GM12878 (cell line): ENCODE measurements around the gene CXorf58. TPM values are rescaled to one million over a fixed set of nuclear protein-coding genes. Genes with fewer than 3 reads are reported as not detected.

Source experiments
- ATAC-seq: fragments of 200-7000 bp; cut with Tn5 transposase; 3 replicates; pipeline ENCODE4 v1.9.1; 2020; ENCODE audit warnings: mild to moderate bottlenecking, moderate library complexity
- BruUV-seq: library from RNA; stranded (reverse); fragments of 400-500 nt; replicated peaks from 2 replicates; lab custom pipeline; 2021; lab: Mats Ljungman, UMichigan
- CTCF ChIA-PET: fragments of 300-600 bp; sonication (Branson Sonifier 250); formaldehyde crosslinking; extraction: SDS; loops from one replicate; lab custom pipeline; 2021; ENCODE audit warnings: inconsistent platforms; lab: Yijun Ruan, JAX
- POLR2A ChIA-PET: fragments of 350-600 bp; formaldehyde crosslinking; extraction: SDS; loops from one replicate; lab custom pipeline; 2021; ENCODE audit warnings: inconsistent platforms; lab: Charles Lee
- RAD21 ChIA-PET: fragments of 300-600 bp; sonication (Branson Sonifier 250); formaldehyde crosslinking; loops from one replicate; lab custom pipeline; 2023; ENCODE audit warnings: antibody characterized with exemption; ENCODE audit not compliant: unreplicated experiment; lab: Charles Lee
- SMC1A ChIA-PET: fragments of 300-600 bp; sonication (Branson Sonifier 250); formaldehyde crosslinking; loops from one replicate; lab custom pipeline; 2023; ENCODE audit not compliant: unreplicated experiment, uncharacterized antibody; lab: Charles Lee
- DNase-seq: peaks from one replicate; pipeline ENCODE4 v3.0.0-alpha.2; 2011; ENCODE audit warnings: low read depth, low spot score
- FAIRE-seq: peaks from 3 replicates; lab custom pipeline; 2011; peaks lifted over from hg19 to GRCh38; lab: Jason Lieb, UNC
- H2AFZ ChIP-seq: 2 replicates; pipeline ENCODE4 v1.6.0; 2011; ENCODE audit warnings: low read depth, low read length, control low read depth; ENCODE audit not compliant: control insufficient read depth
- H3K27ac ChIP-seq: 2 replicates; pipeline ENCODE4 v1.5.1; 2011; ENCODE audit warnings: control low read depth; ENCODE audit not compliant: control insufficient read depth, insufficient read depth
- H3K27me3 ChIP-seq, 2 experiments: replicated peaks in 1 of 2; 2 replicates each; pipeline versions ENCODE4 v1.6.0 to v1.6.1; 2011; ENCODE audit warnings: low read length in 1 of 2; ENCODE audit not compliant: control insufficient read depth in 2 of 2, insufficient read depth in 2 of 2
- H3K36me3 ChIP-seq, 2 experiments: 2 replicates each; pipeline ENCODE4 v1.5.1; 2011; ENCODE audit warnings: low read length in 1 of 2; ENCODE audit not compliant: control insufficient read depth in 2 of 2, insufficient read depth in 2 of 2
- H3K4me1 ChIP-seq: 2 replicates; pipeline ENCODE4 v1.6.1; 2011; ENCODE audit warnings: mild to moderate bottlenecking, low read length, moderate library complexity, mixed read lengths; ENCODE audit not compliant: control insufficient read depth, insufficient read depth
- H3K4me2 ChIP-seq: 2 replicates; pipeline ENCODE4 v1.6.0; 2011; ENCODE audit warnings: control low read depth; ENCODE audit not compliant: control insufficient read depth, insufficient read depth
- H3K4me3 ChIP-seq: fragments of 200-600 bp; sonication (generic); 2 replicates; pipeline ENCODE4 v1.5.1; 2016
- H3K79me2 ChIP-seq: 2 replicates; pipeline ENCODE4 v1.6.0; 2011; ENCODE audit warnings: low read length; ENCODE audit not compliant: control insufficient read depth, insufficient read depth
- H3K9ac ChIP-seq: 2 replicates; pipeline ENCODE4 v1.8.0; 2011; ENCODE audit warnings: low read length, control low read depth, mixed read lengths; ENCODE audit not compliant: control insufficient read depth, insufficient read depth
- H3K9me3 ChIP-seq: replicated peaks from 3 replicates; pipeline ENCODE4 v1.5.1; 2011; ENCODE audit warnings: mild to moderate bottlenecking, low read length; ENCODE audit not compliant: control insufficient read depth, insufficient read depth
- H4K20me1 ChIP-seq: 2 replicates; pipeline ENCODE4 v1.6.0; 2011; ENCODE audit not compliant: control insufficient read depth, insufficient read depth
- CBX5 ChIP-seq: sonication (generic); IDR thresholded peaks from 2 replicates; pipeline ENCODE4 v1.6.1; 2016; ENCODE audit warnings: low read depth, moderate library complexity, mild to moderate bottlenecking, inconsistent platforms
- CHD2 ChIP-seq: IDR thresholded peaks from 2 replicates; pipeline ENCODE4 v1.6.1; 2011; ENCODE audit warnings: low read depth, low read length, improper control_type of control experiment, borderline replicate concordance
- EGR1 ChIP-seq, 2 experiments: IDR thresholded peaks; 1 replicate in 1 of 2; 2 replicates in 1 of 2; pipeline ENCODE4 v1.6.1; 2011 to 2012; ENCODE audit warnings: low read depth in 2 of 2, low read length in 2 of 2, borderline replicate concordance in 1 of 2, mild to moderate bottlenecking in 1 of 2, moderate library complexity in 1 of 2
- NFXL1 ChIP-seq: fragments of 450-650 bp; IDR thresholded peaks from 2 replicates; pipeline ENCODE4 v1.6.1; 2017; ENCODE audit warnings: antibody characterized with exemption, mild to moderate bottlenecking, borderline replicate concordance
- NR2F1 ChIP-seq: fragments of 450-650 bp; conservative IDR thresholded peaks from 2 replicates; pipeline ENCODE4 v1.6.1; 2017; ENCODE audit warnings: mild to moderate bottlenecking
- RAD51 ChIP-seq: fragments of 450-650 bp; IDR thresholded peaks from 2 replicates; pipeline ENCODE4 v1.6.1; 2016; ENCODE audit warnings: moderate library complexity, mild to moderate bottlenecking, inconsistent platforms
- SP1 ChIP-seq: IDR thresholded peaks from one replicate; pipeline ENCODE4 v1.6.1; 2011; ENCODE audit warnings: low read depth, low read length
- ZNF384 ChIP-seq: IDR thresholded peaks from 2 replicates; pipeline ENCODE4 v1.6.1; 2012; ENCODE audit warnings: low read depth, mild to moderate bottlenecking, low read length, improper control_type of control experiment, borderline replicate concordance
- ZNF622 ChIP-seq: fragments of 450-650 bp; IDR thresholded peaks from 2 replicates; pipeline ENCODE4 v1.6.1; 2017; ENCODE audit warnings: mild to moderate bottlenecking, inconsistent platforms
- WGBS: methylation state at CpG from one replicate; pipeline ENCODE4 v1.1.6; 2016; ENCODE audit warnings: low lambda C conversion rate; ENCODE audit not compliant: insufficient replicate concordance, insufficient coverage; ENCODE audit errors: missing lambda C conversion rate; 5-methylcytosine and 5-hydroxymethylcytosine counted together
- in situ Hi-C: fragments of 300-500 bp; cut with MboI; formaldehyde crosslinking; loops from 9 replicates; pipeline ENCODE4 v1.14.3; 2018; ENCODE audit warnings: mixed read lengths
- intact Hi-C: fragments of 100-400 bp; cut with micrococcal nuclease; formaldehyde crosslinking; loops from one replicate; pipeline ENCODE4 v1.14.2; 2022; ENCODE audit not compliant: unreplicated experiment
- polyA plus RNA-seq, 11 experiments: library from polyadenylated mRNA; depleted of rRNA in 4 of 11; unstranded in 6 of 11; stranded (reverse) in 5 of 11; fragments of >200 nt; fragmentation: Nextera tagmentation in 4 of 11; fragmentation: Illumina TruSeq in 1 of 11; extraction: Ambion mirVana in 4 of 11; extraction: Trizol in 1 of 11; gene quantifications; 1 replicate in 1 of 11; 2 replicates in 10 of 11; pipeline versions ENCODE4 v1.2.1 to v1.2.3, GENCODE V29; 2011 to 2016; ENCODE audit warnings: inconsistent platforms in 2 of 11, missing spikeins in 2 of 11, low read depth in 1 of 11
- total RNA-seq, 4 experiments: library from RNA; depleted of rRNA in 3 of 4; stranded (reverse); fragments of >200 nt in 3 of 4; fragmentation: Illumina TruSeq in 1 of 4; extraction: Trizol in 1 of 4; gene quantifications; 2 replicates each; pipeline versions ENCODE4 v1.2.1 to v1.2.3, GENCODE V29; 2013 to 2021
- TF ChIP-seq, protein P1 (sequence below): IDR thresholded peaks from 2 replicates; pipeline ENCODE4 v1.6.1; 2011; ENCODE audit warnings: low read depth, low read length, improper control_type of control experiment, borderline replicate concordance
- TF ChIP-seq, protein P2 (sequence below): fragments of 450-650 bp; IDR thresholded peaks from 2 replicates; pipeline ENCODE4 v1.6.1; 2017; ENCODE audit warnings: antibody characterized with exemption, mild to moderate bottlenecking, moderate library complexity
- TF ChIP-seq, protein P3 (sequence below): fragments of 450-650 bp; IDR thresholded peaks from 2 replicates; pipeline ENCODE4 v1.6.1; 2017; ENCODE audit warnings: mild to moderate bottlenecking

The CXorf58 gene
- total and polyA plus RNA-seq, 10 of the 15 experiments (the other 5 are each of a cell fraction or from before 2014, with no cell fraction given) = 0.10 to 0.24 (median 0.13) TPM; not detected in 5

DNA sequence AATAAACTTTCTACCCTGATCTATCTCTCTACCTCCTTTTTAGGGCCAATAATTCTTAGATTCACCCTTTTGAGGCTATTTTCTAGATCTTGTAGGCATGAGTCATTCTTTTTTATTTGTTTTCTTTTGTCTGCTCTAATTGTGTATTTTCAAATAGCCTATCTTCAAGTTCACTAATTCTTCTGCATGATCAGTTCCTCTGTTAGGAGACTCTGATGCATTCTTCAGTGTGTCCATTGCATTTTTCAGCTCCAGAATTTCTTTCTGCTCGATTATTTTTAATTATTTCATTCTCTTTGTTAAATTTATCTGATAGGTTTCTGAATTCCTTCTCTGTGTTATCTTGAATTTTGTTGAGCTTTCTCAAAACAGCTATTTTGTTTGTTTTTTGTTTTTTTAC is 11.3 kb downstream of the CXorf58 start:
- H3K27ac ChIP-seq = no peak overlapping the region
- ChIA-PET CTCF (no interaction called here), SMC1A (no interaction called here), POLR2A (no interaction called here), RAD21 (no interaction called here)
- DNase-seq = no peak
- in situ Hi-C loops (no loop called here), intact Hi-C loops (no loop called here)
- no peaks in the 10 kb centered on the region for H3K27me3 ChIP-seq
- TF ChIP-seq SP1 (no peak), NFXL1 (no peak), ZNF622 (no peak), CHD2 (no peak), EGR1 (IDR thresholded peaks at IDR 0.05; ENCODE audit: borderline replicate concordance in 1 of 2, low read depth in 2 of 2, low read length in 2 of 2) (no peak), ZNF384 (no peak), NR2F1 (no peak), RAD51 (no peak), CBX5 (no peak)
- TF ChIP-seq, protein P1, sequence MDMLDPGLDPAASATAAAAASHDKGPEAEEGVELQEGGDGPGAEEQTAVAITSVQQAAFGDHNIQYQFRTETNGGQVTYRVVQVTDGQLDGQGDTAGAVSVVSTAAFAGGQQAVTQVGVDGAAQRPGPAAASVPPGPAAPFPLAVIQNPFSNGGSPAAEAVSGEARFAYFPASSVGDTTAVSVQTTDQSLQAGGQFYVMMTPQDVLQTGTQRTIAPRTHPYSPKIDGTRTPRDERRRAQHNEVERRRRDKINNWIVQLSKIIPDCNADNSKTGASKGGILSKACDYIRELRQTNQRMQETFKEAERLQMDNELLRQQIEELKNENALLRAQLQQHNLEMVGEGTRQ = no peak
- TF ChIP-seq, protein P2, sequence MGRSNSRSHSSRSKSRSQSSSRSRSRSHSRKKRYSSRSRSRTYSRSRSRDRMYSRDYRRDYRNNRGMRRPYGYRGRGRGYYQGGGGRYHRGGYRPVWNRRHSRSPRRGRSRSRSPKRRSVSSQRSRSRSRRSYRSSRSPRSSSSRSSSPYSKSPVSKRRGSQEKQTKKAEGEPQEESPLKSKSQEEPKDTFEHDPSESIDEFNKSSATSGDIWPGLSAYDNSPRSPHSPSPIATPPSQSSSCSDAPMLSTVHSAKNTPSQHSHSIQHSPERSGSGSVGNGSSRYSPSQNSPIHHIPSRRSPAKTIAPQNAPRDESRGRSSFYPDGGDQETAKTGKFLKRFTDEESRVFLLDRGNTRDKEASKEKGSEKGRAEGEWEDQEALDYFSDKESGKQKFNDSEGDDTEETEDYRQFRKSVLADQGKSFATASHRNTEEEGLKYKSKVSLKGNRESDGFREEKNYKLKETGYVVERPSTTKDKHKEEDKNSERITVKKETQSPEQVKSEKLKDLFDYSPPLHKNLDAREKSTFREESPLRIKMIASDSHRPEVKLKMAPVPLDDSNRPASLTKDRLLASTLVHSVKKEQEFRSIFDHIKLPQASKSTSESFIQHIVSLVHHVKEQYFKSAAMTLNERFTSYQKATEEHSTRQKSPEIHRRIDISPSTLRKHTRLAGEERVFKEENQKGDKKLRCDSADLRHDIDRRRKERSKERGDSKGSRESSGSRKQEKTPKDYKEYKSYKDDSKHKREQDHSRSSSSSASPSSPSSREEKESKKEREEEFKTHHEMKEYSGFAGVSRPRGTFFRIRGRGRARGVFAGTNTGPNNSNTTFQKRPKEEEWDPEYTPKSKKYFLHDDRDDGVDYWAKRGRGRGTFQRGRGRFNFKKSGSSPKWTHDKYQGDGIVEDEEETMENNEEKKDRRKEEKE = no peak
- TF ChIP-seq, protein P3, sequence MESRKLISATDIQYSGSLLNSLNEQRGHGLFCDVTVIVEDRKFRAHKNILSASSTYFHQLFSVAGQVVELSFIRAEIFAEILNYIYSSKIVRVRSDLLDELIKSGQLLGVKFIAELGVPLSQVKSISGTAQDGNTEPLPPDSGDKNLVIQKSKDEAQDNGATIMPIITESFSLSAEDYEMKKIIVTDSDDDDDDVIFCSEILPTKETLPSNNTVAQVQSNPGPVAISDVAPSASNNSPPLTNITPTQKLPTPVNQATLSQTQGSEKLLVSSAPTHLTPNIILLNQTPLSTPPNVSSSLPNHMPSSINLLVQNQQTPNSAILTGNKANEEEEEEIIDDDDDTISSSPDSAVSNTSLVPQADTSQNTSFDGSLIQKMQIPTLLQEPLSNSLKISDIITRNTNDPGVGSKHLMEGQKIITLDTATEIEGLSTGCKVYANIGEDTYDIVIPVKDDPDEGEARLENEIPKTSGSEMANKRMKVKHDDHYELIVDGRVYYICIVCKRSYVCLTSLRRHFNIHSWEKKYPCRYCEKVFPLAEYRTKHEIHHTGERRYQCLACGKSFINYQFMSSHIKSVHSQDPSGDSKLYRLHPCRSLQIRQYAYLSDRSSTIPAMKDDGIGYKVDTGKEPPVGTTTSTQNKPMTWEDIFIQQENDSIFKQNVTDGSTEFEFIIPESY = no peak
- no peak for FAIRE-seq
- no TSS peak for BruUV-seq
- no peaks in the 10 kb centered on the region; the same call in 2 of the 3 replicates for H3K9me3 ChIP-seq
- no peak overlapping the region for H2AFZ ChIP-seq
- H3K79me2 ChIP-seq = no peaks in the 10 kb centered on the region
- H3K4me2 ChIP-seq = no peak overlapping the region
- H3K4me3 ChIP-seq = no peak overlapping the region
- no peak overlapping the region for H3K9ac ChIP-seq
- WGBS = 0% methylated on average over 1 of the region's 1 CpG
- ATAC-seq = no peak
- H4K20me1 ChIP-seq = no peaks in the 10 kb centered on the region
- no peaks in the 10 kb centered on the region for H3K4me1 ChIP-seq
- no peaks in the 10 kb centered on the region for H3K36me3 ChIP-seq
